Calu3 (cell line): ENCODE data around the gene CPSF3. TPM values are rescaled to one million over a fixed set of nuclear protein-coding genes. Genes with fewer than 3 reads are reported as not detected.

ENCODE experiments used
- BruUV-seq: library from RNA; stranded (reverse); fragments of 400-500 nt; replicated peaks from 2 replicates; lab custom pipeline; 2021; lab: Mats Ljungman, UMichigan
- CTCF ChIA-PET: fragments of 300-600 bp; sonication (Branson Sonifier 250); formaldehyde crosslinking; loops from one replicate; lab custom pipeline; 2022; ENCODE audit warnings: antibody characterized with exemption; lab: Charles Lee
- DNase-seq: peaks from one replicate; pipeline ENCODE4 v3.0.0; 2022
- H3K27ac Mint-ChIP-seq: one replicate; pipeline ENCODE4 v1.8.0; 2022; ENCODE audit warnings: mixed read lengths; ENCODE audit not compliant: unreplicated experiment
- H3K27me3 Mint-ChIP-seq: one replicate; pipeline ENCODE4 v1.8.0; 2022; ENCODE audit warnings: mixed read lengths; ENCODE audit not compliant: unreplicated experiment
- H3K36me3 Mint-ChIP-seq: one replicate; pipeline ENCODE4 v1.8.0; 2022; ENCODE audit warnings: mild to moderate bottlenecking, moderate library complexity, mixed read lengths; ENCODE audit not compliant: insufficient read depth, unreplicated experiment
- H3K4me1 Mint-ChIP-seq: one replicate; pipeline ENCODE4 v1.8.0; 2022; ENCODE audit warnings: mild to moderate bottlenecking, low read depth, mixed read lengths; ENCODE audit not compliant: unreplicated experiment
- H3K4me3 Mint-ChIP-seq: one replicate; pipeline ENCODE4 v1.8.0; 2022; ENCODE audit warnings: mild to moderate bottlenecking, low read depth, moderate library complexity, mixed read lengths; ENCODE audit not compliant: unreplicated experiment
- H3K9me3 Mint-ChIP-seq: one replicate; pipeline ENCODE4 v1.8.0; 2022; ENCODE audit warnings: low read depth, mixed read lengths; ENCODE audit not compliant: unreplicated experiment
- intact Hi-C: fragments of 100-400 bp; cut with micrococcal nuclease; formaldehyde crosslinking; loops from one replicate; pipeline ENCODE4 v1.10.0; 2022; ENCODE audit not compliant: unreplicated experiment
- total RNA-seq: library from RNA; stranded (reverse); gene quantifications from 2 replicates; pipeline ENCODE4 v1.2.3, GENCODE V29; 2022
- TF ChIP-seq, protein P1 (sequence below): fragments of 200-600 bp; IDR thresholded peaks from one replicate; pipeline ENCODE4 v1.8.0; 2022; ENCODE audit warnings: antibody characterized with exemption; ENCODE audit not compliant: unreplicated experiment

Gene CPSF3
- total RNA-seq, 1 experiment from 2014 or later: 56.7 TPM

DNA sequence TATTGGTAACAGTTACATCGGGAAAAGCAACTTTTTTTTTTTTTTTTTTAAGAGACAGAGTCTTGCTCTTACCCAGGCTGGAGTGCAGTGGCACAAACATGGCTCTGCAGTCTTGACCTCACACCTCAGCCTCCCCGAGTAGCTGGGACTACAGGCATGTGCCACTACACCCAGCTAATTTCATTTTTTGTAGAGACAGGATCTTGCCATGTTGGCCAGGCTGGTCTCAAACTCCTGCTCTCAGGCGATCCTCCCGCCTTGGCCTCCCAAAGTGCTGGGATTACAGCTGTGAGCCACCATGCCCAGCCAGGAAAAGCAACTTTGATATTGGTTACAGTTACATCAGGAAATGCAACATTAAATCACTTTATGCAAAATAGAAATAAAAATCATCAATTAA is 4.7 kb upstream of the CPSF3 start:
- DNase-seq: no peak
- no peak overlapping the region for H3K4me3 Mint-ChIP-seq
- no peak overlapping the region for H3K27ac Mint-ChIP-seq
- H3K9me3 Mint-ChIP-seq: no peaks in the 10 kb centered on the region
- H3K36me3 Mint-ChIP-seq: peaks cover 31% of the 10 kb centered on the region
- no peaks in the 10 kb centered on the region for H3K27me3 Mint-ChIP-seq
- no TSS peak for BruUV-seq
- TF ChIP-seq, protein P1, sequence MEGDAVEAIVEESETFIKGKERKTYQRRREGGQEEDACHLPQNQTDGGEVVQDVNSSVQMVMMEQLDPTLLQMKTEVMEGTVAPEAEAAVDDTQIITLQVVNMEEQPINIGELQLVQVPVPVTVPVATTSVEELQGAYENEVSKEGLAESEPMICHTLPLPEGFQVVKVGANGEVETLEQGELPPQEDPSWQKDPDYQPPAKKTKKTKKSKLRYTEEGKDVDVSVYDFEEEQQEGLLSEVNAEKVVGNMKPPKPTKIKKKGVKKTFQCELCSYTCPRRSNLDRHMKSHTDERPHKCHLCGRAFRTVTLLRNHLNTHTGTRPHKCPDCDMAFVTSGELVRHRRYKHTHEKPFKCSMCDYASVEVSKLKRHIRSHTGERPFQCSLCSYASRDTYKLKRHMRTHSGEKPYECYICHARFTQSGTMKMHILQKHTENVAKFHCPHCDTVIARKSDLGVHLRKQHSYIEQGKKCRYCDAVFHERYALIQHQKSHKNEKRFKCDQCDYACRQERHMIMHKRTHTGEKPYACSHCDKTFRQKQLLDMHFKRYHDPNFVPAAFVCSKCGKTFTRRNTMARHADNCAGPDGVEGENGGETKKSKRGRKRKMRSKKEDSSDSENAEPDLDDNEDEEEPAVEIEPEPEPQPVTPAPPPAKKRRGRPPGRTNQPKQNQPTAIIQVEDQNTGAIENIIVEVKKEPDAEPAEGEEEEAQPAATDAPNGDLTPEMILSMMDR: no peak
- H3K4me1 Mint-ChIP-seq: peaks cover 23% of the 10 kb centered on the region
- intact Hi-C loops: no loop called here
- CTCF ChIA-PET: no interaction called here

DNA sequence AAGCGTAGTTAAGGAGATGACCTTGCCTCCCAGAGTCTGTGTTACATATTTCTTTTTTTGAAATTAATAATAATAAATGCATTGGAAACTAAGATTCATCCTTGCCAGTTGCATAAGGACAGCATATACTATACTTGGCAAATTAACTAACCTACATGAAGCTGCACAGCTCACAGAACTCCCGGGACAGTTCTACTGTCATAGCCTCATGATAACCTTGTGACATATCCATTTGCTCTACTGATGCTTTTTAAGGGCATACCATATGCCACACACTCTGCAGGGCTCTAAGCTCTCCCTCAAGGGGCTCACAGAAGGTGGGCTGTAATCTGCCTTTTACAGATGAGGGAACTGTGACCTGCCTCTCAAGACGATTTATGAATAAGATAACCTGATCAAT is 3.9 kb upstream of the CPSF3 start:
- TF ChIP-seq, protein P1: no peak
- no TSS peak for BruUV-seq
- CTCF ChIA-PET: no interaction called here
- Mint-ChIP-seq H3K36me3 (peaks cover 38% of the 10 kb centered on the region), H3K4me3 (no peak overlapping the region), H3K27me3 (no peaks in the 10 kb centered on the region), H3K27ac (no peak overlapping the region), H3K4me1 (peaks cover 23% of the 10 kb centered on the region), H3K9me3 (no peaks in the 10 kb centered on the region)
- intact Hi-C loops: no loop called here
- no peak for DNase-seq

DNA sequence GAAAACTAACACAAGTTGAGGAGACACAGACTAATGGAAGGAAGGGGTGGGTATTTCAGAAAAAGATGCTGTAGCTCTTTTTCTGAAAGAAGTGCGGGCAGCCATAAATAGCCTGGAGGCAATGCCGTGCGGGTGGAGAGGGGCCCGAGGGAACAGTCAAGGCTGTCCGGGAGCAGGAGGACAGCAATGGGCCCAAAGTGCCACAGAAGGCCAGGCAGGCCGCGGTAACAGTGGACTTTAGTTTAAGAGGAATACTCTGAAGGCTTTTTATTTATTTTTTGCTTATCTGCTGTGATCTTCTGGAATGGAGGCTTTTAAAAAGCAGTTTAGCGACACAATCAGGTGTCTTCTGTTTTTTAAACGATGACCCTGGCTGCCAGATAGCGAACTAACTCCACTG is 3.0 kb upstream of the CPSF3 start:
- intact Hi-C loops: no loop called here
- TSS peak; percentile 25 for BruUV-seq
- H3K27ac Mint-ChIP-seq: no peak overlapping the region

DNA sequence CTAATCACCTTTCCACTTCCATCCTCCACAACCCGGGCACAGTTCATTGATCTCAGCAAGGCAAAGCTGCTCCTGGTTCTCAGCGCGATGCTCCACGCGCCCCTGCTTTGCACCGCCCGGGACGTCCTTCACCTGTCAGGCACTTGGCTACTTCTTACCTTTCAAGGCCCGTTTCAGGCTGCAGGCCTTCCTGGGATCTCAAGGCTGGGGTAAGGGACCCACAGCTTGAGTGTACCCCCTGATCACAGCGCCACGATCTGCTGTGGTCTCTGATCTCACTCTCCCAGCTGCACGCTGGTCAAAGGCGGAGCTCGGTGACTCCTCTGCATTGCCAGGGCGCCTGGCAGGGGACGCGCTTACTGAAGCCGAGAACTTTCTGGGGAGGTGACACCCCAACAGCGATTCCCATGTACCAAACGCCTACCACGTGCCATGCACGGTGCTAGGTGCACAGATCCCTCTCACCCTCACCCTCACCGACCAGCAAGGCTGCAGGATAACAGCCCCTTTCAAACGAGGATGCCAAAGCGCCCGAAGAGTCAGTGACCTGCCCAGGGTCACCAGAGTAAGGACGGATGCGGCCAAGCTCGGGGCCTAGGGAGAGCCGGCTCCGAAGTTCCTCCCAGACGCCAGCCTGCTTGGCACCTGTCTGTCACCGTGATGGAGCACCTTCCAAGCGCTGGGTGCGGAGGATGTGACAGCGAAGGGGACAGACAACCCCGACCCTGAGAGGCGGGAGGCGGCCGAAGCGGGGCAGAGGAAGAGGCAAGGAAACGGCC is 944 bp upstream of the CPSF3 start:
- BruUV-seq: no TSS peak

More for the DNA sequence above, 3.0 kb upstream of the CPSF3 start:
- H3K36me3 Mint-ChIP-seq: peaks cover 38% of the 10 kb centered on the region
- H3K4me1 Mint-ChIP-seq: peaks cover 23% of the 10 kb centered on the region
- H3K27me3 Mint-ChIP-seq: no peaks in the 10 kb centered on the region
- DNase-seq: no peak
- CTCF ChIA-PET: no interaction called here
- H3K9me3 Mint-ChIP-seq: no peaks in the 10 kb centered on the region
- TF ChIP-seq, protein P1: no peak
- H3K4me3 Mint-ChIP-seq: no peak overlapping the region

More for the DNA sequence above, 944 bp upstream of the CPSF3 start:
- intact Hi-C loops: no loop called here
- H3K4me3 Mint-ChIP-seq: no peak overlapping the region
- CTCF ChIA-PET: no interaction called here
- peak; percentile 36 for DNase-seq
- H3K36me3 Mint-ChIP-seq: peaks cover 38% of the 10 kb centered on the region
- peak overlapping the region; percentile 11 for H3K27ac Mint-ChIP-seq
- TF ChIP-seq, protein P1: no peak
- no peaks in the 10 kb centered on the region for H3K27me3 Mint-ChIP-seq
- no peaks in the 10 kb centered on the region for H3K9me3 Mint-ChIP-seq
- H3K4me1 Mint-ChIP-seq: peaks cover 23% of the 10 kb centered on the region
